Stimulated activated CD4-positive, alpha-beta T cell treated with anti-CD3 and anti-CD28 coated beads, Interleukin-15, amount 100 ng/mL, for 48 hours (primary cell): ENCODE results near the gene DDX50.
"Not testable (repeated sequence)": the region's sequence is repeated elsewhere in the genome, so short reads cannot be mapped to it uniquely, and the experiment has no call there.

Experiments used
- DNase-seq, 2 donors: peaks; one replicate each; pipeline ENCODE4 v3.0.0-alpha.2; 2020; ENCODE audit warnings: low read depth in 2 of 2

The DDX50 gene

GRCh38 chr10:68902382-68902781 lies 1.3 kb downstream of the DDX50 start:
- no peak for DNase-seq

GRCh38 chr10:68924593-68924992 lies 23.5 kb downstream of the DDX50 start:
- no peak for DNase-seq

DNA sequence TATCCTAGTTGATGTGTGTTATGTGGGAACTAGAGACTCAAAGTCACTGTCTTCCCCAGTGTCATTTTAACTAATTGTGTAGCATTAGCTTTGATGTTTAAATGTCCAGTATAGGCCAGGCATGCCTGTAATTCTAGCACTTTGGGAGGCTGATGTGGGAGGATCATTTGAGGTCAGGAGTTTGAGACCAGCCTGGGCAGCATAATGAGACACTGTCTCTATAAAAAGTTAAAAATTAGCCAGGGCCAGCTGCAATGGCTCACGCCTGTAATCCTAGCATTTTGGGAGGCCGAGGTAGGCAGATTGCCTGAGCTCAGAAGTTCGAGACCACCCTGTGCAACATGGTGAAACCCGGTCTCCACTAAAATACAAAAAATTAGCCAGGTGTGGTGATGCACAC lies 24.4 kb downstream of the DDX50 start:
- no peak for DNase-seq

GRCh38 chr10:68929157-68929556 lies 28.0 kb downstream of the DDX50 start:
- not testable (repeated sequence) for DNase-seq

DNA sequence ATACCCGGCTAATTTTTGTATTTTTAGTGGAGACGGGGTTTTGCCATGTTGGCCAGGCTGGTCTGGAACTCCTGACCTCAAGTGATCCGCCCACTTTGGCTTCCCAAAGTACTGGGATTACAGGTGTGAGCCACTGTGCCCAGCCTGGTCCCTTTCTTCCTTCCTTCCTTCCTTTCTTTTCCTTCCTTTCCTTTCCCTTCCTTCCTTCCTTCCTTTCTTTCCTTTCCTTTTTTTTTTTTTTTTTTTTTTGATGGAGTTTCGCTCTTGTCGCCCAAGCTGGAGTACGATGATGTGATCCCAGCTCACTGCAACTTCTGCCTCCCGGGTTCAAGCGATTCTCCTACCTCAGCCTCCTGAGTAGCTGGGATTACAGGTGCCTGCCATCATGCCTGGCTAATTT lies 28.8 kb downstream of the DDX50 start:
- DNase-seq = not testable (repeated sequence)

GRCh38 chr10:68932860-68933259 lies 31.7 kb downstream of the DDX50 start:
- not testable (repeated sequence) for DNase-seq

- no peak for DNase-seq
Observed at GRCh38 chr10:68934994-68935393, 33.9 kb downstream of the DDX50 start.

- no peak for DNase-seq
Observed at GRCh38 chr10:68938117-68938516, 37.0 kb downstream of the DDX50 start.

DNA sequence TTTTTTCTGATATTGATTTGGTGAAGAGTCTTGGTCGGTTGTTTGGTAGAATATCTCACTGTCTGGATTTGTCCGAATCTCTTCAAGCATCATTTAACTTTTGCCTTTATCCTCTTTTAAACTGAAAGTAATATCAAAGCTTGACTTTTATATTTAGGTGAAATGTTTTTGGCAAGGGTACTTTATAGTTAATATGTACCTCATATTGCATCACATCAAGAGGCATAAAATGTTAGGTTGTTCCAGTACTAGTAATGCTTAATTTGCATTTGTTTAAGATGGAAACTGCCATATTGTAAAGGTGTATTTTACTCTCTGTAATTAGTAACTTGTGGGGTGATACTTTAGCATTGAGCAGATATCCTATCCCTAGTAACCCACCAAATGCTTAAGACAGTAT lies 37.8 kb downstream of the DDX50 start:
- DNase-seq = no peak

GRCh38 chr10:68940917-68941316 lies 39.8 kb downstream of the DDX50 start:
- not testable (repeated sequence) for DNase-seq

DNA sequence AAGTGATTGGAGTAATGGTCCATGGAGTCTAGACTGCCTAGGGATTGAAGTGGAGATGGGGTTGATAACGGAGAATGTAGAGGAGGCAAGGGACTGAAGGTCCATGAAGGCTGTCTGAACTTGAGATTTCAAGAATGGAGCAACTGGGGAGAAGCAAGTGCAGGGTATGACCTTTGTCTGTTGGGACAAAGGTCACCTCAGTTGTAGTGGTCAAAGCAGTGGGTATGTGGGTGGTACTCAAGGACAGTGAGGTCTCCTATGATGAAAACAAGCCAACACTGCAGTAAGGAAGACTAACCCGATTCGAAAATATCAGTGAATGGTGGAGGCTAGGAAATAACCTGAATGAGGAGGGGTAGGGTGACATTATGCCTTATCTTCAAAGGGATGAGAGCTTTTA lies 49.5 kb downstream of the DDX50 start:
- no peak for DNase-seq

DNA sequence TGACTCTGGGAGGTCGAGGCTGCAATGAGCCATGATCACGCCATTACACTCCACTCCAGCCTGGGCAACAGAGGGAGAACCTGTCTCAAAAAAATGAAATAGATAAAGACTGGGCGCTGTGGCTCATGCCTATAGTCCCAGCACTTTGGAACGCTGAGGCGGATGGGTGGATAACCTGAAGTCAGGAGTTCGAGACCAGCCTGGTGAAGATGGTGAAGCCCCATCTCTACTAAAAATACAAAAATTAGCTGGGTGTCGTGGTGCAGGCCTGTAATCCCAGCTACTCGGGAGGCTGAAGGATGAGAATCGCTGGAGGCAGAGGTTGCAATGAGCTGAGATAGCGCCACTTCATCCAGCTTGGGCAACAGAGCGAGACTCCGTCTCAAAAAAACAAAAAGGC lies 53.8 kb downstream of the DDX50 start:
- no peak for DNase-seq

DNA sequence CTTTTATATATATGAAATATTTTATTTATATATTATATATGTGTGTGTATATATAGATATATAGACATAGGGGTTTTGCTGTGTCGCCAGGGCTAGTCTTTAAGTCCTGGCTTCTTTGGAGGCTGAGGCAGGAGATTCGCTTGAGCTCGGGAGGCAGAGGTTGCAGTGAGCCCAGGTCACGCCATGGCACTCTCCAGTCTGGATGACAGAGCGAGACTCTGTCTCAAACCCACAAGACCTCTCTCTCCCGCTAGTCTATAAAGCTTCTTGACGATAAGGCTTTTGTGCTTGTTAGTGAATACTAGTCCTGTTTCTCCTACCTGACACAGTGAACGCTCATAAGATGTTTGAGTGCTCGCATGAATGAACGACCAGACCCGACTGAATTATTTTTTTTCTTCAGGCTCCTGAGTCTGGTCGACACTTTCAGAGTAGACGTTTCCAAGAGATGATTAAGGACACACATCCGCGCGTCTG lies 54.3 kb downstream of the DDX50 start:
- peak; percentile 4 to 7 for DNase-seq

DNA sequence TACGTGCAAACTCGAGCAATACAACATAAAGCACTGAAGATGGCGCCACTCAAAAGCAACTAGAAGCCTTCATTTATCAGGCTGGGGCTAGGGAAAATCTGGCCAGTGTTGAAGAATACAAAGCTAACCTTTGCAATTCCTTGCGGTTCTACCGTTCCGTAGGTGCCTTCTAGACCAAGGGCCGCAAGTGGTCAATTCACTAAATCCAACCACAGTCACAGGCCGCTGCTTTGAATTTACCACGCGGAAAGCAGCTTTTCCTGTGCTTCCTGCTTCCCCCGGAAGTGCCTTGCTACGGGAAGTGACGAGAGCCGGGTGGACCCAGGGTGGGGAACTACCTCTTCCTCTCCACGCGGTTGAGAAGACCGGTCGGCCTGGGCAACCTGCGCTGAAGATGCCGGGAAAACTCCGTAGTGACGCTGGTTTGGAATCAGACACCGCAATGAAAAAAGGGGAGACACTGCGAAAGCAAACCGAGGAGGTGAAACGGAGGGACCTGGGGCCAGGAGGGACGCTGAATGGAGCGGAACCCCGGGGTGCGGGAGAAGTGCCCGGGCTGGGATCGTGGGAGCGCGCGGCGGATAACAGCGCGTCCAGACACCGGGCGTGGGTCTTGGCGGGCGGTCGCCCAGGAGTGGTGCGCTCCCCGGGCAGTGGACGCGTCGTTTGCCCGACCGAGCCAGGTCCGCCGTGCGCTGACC lies 54.9 kb downstream of the DDX50 start, which contains the start of gene DDX21:
Gene DDX21, plus strand, starts transcription at position 339 of the 701 bp plus-strand sequence. Its CDS starts 56 bp downstream, at position 395.
- peak; percentile 85 to 89 for DNase-seq

GRCh38 chr10:68957284-68957615 lies 56.1 kb downstream of the DDX50 start:
- DNase-seq = no peak

GRCh38 chr10:68957654-68958053 lies 56.5 kb downstream of the DDX50 start:
- DNase-seq = no peak

- no peak for DNase-seq
Observed at GRCh38 chr10:68959695-68960527, 58.8 kb downstream of the DDX50 start.

DNA sequence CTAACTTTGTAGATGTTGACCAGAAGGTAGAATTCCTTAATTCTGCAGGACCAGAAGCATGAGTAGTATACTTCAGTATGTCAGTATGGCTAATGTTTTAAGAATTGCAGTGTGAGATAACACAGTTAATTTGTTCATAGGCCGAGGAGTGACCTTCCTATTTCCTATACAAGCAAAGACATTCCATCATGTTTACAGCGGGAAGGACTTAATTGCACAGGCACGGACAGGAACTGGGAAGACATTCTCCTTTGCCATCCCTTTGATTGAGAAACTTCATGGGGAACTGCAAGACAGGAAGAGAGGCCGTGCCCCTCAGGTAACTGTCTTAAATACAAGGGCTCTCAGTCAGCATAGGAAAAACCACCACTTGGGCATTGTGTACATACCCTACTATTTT lies 62.0 kb downstream of the DDX50 start:
- no peak for DNase-seq

DNA sequence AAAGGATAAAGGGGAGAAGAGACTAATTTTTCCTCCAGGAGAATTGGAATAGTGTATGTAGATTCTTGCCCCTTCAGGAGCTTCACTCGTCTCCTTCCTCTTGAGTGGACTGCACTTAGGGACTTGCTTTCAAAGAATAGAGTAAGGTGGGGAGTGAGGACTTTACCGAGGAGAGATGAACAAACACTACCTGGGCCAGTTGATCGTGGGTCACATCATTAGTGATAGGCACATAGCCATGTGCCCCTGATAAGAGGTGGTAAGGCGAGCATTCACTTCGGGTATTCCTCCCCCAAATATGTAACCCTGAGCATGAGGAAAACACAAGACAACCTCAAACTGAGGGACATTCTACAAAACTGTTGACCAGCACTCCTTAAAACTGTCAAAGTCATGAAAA lies 72.9 kb downstream of the DDX50 start:
- DNase-seq = no peak

- not testable (repeated sequence) for DNase-seq
Observed at GRCh38 chr10:68975936-68976473, 74.9 kb downstream of the DDX50 start.

DNA sequence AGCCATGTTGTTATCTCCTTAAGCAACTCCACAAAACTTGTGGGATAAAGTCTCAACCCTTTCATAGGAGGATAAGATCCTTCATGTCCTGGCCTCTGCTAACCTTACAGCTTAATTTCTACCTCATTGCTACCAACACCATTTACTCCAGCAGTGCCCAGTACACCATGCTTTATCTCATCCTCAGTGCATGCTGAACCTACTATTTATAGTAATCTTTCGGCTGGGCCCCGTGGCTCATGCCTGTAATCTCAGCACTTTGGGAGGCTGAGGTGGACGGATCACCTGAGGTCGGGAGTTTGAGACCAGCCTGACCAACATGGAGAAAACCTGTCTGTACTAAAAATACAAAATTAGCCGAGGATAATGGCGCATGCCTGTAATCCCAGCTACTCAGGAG lies 78.6 kb downstream of the DDX50 start:
- not testable (repeated sequence) for DNase-seq

GRCh38 chr10:68981074-68981473 lies 80.0 kb downstream of the DDX50 start:
- no peak for DNase-seq

DNA sequence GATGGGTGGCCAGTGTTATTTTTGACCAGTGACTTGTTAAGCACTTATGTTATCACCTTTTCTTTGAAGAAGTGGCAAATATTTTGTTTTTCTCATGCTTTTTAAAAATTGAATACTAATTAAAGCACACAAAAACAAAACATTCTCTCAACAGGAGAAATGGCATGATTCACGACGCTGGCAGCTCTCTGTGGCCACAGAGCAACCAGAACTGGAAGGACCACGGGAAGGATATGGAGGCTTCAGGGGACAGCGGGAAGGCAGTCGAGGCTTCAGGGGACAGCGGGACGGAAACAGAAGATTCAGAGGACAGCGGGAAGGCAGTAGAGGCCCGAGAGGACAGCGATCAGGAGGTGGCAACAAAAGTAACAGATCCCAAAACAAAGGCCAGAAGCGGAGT lies 81.3 kb downstream of the DDX50 start:
- no peak for DNase-seq
